ENCODE measurements around the gene HERC3.

HERC3 gene

GRCh38 chr4:88591787-88592599 is at the start of gene HERC3:
Gene HERC3, plus strand, starts transcription at chr4:88592480. Its CDS starts 13,344 bp downstream, at chr4:88605824.
- peak; percentile 70 for DNase-seq (ENCODE audit: insufficient read length, low spot score)
- TF ChIP-seq CTCF (IDR thresholded peaks at IDR 0.05; ENCODE audit: insufficient read depth, missing control alignments), result no peak
- no peak for FAIRE-seq

GRCh38 chr4:88549815-88550214 is 42.5 kb upstream of the HERC3 start:
- DNase-seq (ENCODE audit: insufficient read length, low spot score) (no peak), FAIRE-seq (no peak)

GRCh38 chr4:88567591-88567990 is 24.7 kb upstream of the HERC3 start:
- no peak for TF ChIP-seq CTCF (IDR thresholded peaks at IDR 0.05; ENCODE audit: insufficient read depth, missing control alignments)
- DNase-seq (ENCODE audit: insufficient read length, low spot score) (no peak), FAIRE-seq (no peak)

More at GRCh38 chr4:88549815-88550214, 42.5 kb upstream of the HERC3 start:
- no peak for TF ChIP-seq CTCF (IDR thresholded peaks at IDR 0.05; ENCODE audit: insufficient read depth, missing control alignments)

GRCh38 chr4:88570001-88570400 is 22.3 kb upstream of the HERC3 start:
- DNase-seq (ENCODE audit: insufficient read length, low spot score) (no peak), FAIRE-seq (no peak)
- no peak for TF ChIP-seq CTCF (IDR thresholded peaks at IDR 0.05; ENCODE audit: insufficient read depth, missing control alignments)

- no peak for TF ChIP-seq CTCF (IDR thresholded peaks at IDR 0.05; ENCODE audit: insufficient read depth, missing control alignments)
- FAIRE-seq (no peak), DNase-seq (ENCODE audit: insufficient read length, low spot score) (no peak)
Observed at GRCh38 chr4:88573276-88573980, 18.9 kb upstream of the HERC3 start.

GRCh38 chr4:88573995-88574394 is 18.3 kb upstream of the HERC3 start:
- DNase-seq (ENCODE audit: insufficient read length, low spot score) (no peak), FAIRE-seq (no peak)
- no peak for TF ChIP-seq CTCF (IDR thresholded peaks at IDR 0.05; ENCODE audit: insufficient read depth, missing control alignments)

- DNase-seq (ENCODE audit: insufficient read length, low spot score) (no peak), FAIRE-seq (no peak)
- TF ChIP-seq CTCF (IDR thresholded peaks at IDR 0.05; ENCODE audit: insufficient read depth, missing control alignments), result no peak
Observed at GRCh38 chr4:88575186-88575585, 17.1 kb upstream of the HERC3 start.
